Ovary (tissue), 10 donors: ENCODE measurements around the gene GPD1. TPM values are rescaled to one million over a fixed set of nuclear protein-coding genes. Genes with fewer than 3 reads are reported as not detected.

Experiments used
- DNase-seq, 5 donors: peaks; one replicate each; pipeline ENCODE4 v3.0.0-alpha.2; 2019 to 2020
- H3K27ac ChIP-seq, 2 donors: fragments of 200-600 bp; one replicate each; pipeline versions ENCODE4 v1.5.1 to v1.8.0; 2019 to 2022
- H3K27me3 ChIP-seq: fragments of 200-600 bp; one replicate; pipeline ENCODE4 v1.8.0; 2022
- H3K36me3 ChIP-seq: fragments of 200-600 bp; sonication (generic); one replicate; pipeline ENCODE4 v1.5.1; 2019
- H3K4me1 ChIP-seq: one replicate; pipeline ENCODE4 v1.8.1; 2013; ENCODE audit warnings: mild to moderate bottlenecking, moderate library complexity; ENCODE audit not compliant: insufficient read depth
- H3K4me3 ChIP-seq: fragments of 200-600 bp; sonication (generic); one replicate; pipeline ENCODE4 v1.5.1; 2017
- H3K9me3 ChIP-seq, 2 donors: fragments of 200-600 bp in 1 of 2; sonication (generic) in 1 of 2; one replicate each; pipeline versions ENCODE4 v1.5.1 to v1.8.1; 2013 to 2019; ENCODE audit warnings: mild to moderate bottlenecking in 1 of 2, moderate library complexity in 1 of 2
- EP300 ChIP-seq: sonication (generic); formaldehyde crosslinking; IDR thresholded peaks from one replicate; pipeline ENCODE4 v1.6.1; 2017; ENCODE audit warnings: antibody characterized with exemption
- POLR2A ChIP-seq: fragments of 450-650 bp; IDR thresholded peaks from one replicate; pipeline ENCODE4 v1.6.1; 2017; ENCODE audit warnings: antibody characterized with exemption, mild to moderate bottlenecking, moderate library complexity
- WGBS, 3 donors: extraction: QIAGEN DNeasy Blood & Tissue Kit in 1 of 3; methylation state at CpG; one replicate each; pipeline versions ENCODE4 v1.1.5 to v1.1.7; 2013 to 2017; 5-methylcytosine and 5-hydroxymethylcytosine counted together
- intact Hi-C, 4 donors: fragments of 100-400 bp; cut with DNase I; formaldehyde crosslinking; loops; one replicate each; pipeline versions ENCODE4 v1.11.0 to v1.15.1; 2022 to 2023
- long read RNA-seq, 3 donors: library from polyadenylated mRNA in 2 of 3; unstranded in 2 of 3; transcript quantifications; one replicate each; pipeline ENCODE4 v2.0.0 and lab custom pipeline, GENCODE V29; 2021 to 2026
- polyA plus RNA-seq, 2 donors: library from polyadenylated mRNA; stranded (reverse); fragments of 200-250 nt in 1 of 2; fragments of 350-450 nt in 1 of 2; fragmentation: Illumina TruSeq in 1 of 2; extraction: RNeasy Lipid Tissue Mini Kit (QIAGEN cat#74804) in 1 of 2; gene quantifications; one replicate each; pipeline ENCODE4 v1.2.3, GENCODE V29; 2013 to 2014
- total RNA-seq, 7 donors: library from RNA; depleted of rRNA in 2 of 7; stranded (reverse); fragments of >200 nt in 2 of 7; fragmentation: NEBNext Ultra II Directional in 3 of 7; extraction: Animal tissue kit (Norgen Biotek cat#: 25700) in 3 of 7; gene quantifications; one replicate each; pipeline versions ENCODE4 v1.1.0 to v1.2.4, GENCODE V29; 2016 to 2023
- TF ChIP-seq, protein P1 (sequence below), 3 donors: fragments of 450-650 bp in 2 of 3; fragments of 200-600 bp in 1 of 3; IDR thresholded peaks; one replicate each; pipeline versions ENCODE4 v1.5.1 to v1.8.0; 2016 to 2022; ENCODE audit warnings: antibody characterized with exemption in 3 of 3, mild to moderate bottlenecking in 1 of 3
- donor health status: DM: no; HTN: no; CAD: no; lungs with moderate emphysema.
- donor health status: DM: no; HTN: no; CAD: no.
- donor health status: Bipolar disorder and iron deficiency.
- donor health status: DM: yes; HTN: yes; CAD: no.
- donor health status: DM: no; HTN: no; CAD: no.
- donor health status: DM: yes; HTN: yes; CAD: no.

Gene GPD1
- 1 to 10 TPM in 1 of 7 donors, under 1 TPM in 6; 0.15 to 9.4 (median 0.46) TPM for total RNA-seq
- polyA plus RNA-seq = under 1 TPM; 0.10 to 0.85 TPM
- long read RNA-seq, donor 1, partial matches to known transcripts = 0 of 3 reads
- long read RNA-seq, donor 1, other reads (novel, unspliced or antisense) = 1 of 3 reads
- long read RNA-seq, donor 2 = 0 reads
- long read RNA-seq, donor 3, partial matches to known transcripts = 0 of 4 reads
- long read RNA-seq, donor 3, other reads (novel, unspliced or antisense) = 3 of 4 reads

- intact Hi-C loops = no loop called here
- H3K4me3 ChIP-seq = no peak within 1 kb of the TSS
Observed at GRCh38 chr12:50103767-50104321, at the start of gene GPD1. TSS of gene GPD1 (plus strand) at chr12:50104008. CDS start at chr12:50104051, 43 bp downstream.

DNA sequence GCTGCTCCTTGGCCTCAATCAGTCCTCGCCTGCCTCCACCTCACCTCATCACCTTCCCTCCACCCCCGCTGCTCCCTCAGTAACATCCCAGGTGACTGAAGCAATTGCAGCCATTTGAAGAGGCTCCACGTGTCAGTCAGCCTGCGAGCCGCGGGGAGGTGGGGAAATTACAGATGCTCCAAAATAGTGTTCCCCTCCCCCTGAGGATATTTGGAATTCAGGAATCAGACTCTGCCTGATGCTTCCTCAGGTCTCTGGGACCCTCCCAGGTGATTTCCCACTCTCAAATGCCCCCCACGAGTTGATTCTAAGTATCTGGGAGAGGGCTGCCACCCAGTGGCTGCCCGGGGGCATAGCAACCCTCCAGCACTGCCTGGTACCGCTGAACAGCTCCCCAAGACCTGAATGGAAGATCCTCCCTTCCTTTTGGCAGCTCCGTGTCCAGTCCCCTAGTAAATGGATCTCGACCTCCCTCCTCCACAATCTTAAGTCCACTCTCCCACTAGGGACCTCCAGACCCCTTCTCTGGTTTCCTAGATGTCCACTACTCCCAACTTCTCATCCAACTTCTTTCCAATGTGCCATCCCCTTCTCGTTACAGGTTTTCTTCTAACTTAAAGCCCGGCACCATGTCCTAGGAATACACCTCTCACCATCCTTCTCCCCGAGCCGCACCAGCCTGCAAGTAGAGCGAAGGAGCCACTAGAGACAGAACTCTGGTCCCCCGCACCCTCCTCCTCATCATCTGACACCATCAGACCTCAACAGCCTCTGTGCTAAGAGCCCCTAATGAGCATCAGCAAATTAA, 47.8 kb upstream of the GPD1 start:
- 5 to 10% (median 10%) methylated on average over 17 of the region's 17 CpGs for WGBS, 3 donors

More at GRCh38 chr12:50103767-50104321, at the start of gene GPD1:
- peaks cover 15% of the 10 kb centered on the region for H3K4me1 ChIP-seq
- peak; percentile 68 to 79 (median 72) for DNase-seq
- peaks cover 2% of the 10 kb centered on the region for H3K36me3 ChIP-seq
- H3K27me3 ChIP-seq = no peaks in the 10 kb centered on the region
- H3K9me3 ChIP-seq = no peaks in the 10 kb centered on the region
- 14 to 18% (median 15%) methylated on average over 13 of the region's 13 CpGs for WGBS, 3 donors
- H3K27ac ChIP-seq = peak within 1 kb of the TSS in 1 of 2 donors; percentile 27
- TF ChIP-seq EP300 (no peak), POLR2A (no peak)
- TF ChIP-seq, protein P1, sequence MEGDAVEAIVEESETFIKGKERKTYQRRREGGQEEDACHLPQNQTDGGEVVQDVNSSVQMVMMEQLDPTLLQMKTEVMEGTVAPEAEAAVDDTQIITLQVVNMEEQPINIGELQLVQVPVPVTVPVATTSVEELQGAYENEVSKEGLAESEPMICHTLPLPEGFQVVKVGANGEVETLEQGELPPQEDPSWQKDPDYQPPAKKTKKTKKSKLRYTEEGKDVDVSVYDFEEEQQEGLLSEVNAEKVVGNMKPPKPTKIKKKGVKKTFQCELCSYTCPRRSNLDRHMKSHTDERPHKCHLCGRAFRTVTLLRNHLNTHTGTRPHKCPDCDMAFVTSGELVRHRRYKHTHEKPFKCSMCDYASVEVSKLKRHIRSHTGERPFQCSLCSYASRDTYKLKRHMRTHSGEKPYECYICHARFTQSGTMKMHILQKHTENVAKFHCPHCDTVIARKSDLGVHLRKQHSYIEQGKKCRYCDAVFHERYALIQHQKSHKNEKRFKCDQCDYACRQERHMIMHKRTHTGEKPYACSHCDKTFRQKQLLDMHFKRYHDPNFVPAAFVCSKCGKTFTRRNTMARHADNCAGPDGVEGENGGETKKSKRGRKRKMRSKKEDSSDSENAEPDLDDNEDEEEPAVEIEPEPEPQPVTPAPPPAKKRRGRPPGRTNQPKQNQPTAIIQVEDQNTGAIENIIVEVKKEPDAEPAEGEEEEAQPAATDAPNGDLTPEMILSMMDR (IDR thresholded peaks at IDR 0.05) = no peak

GRCh38 chr12:50056639-50056976, 47.2 kb upstream of the GPD1 start:
- Histone ChIP-seq H3K27ac (no peak overlapping the region), H3K27me3 (no peaks in the 10 kb centered on the region), H3K4me3 (no peak overlapping the region), H3K4me1 (peaks cover 8% of the 10 kb centered on the region), H3K9me3 (no peaks in the 10 kb centered on the region), H3K36me3 (no peaks in the 10 kb centered on the region)
- intact Hi-C loops = loop anchor here in 2 of 4 donors (5.0 to 10.0 kb wide), 3 partner anchors 89 to 192 kb away; partner anchors contain the start of gene AQP5 (in 1 of the 2)
- no peak for DNase-seq
- WGBS, 3 donors = 5 to 17% (median 13%) methylated on average over 3 of the region's 3 CpGs
- no peak for TF ChIP-seq POLR2A
- TF ChIP-seq EP300 = no peak
- TF ChIP-seq, protein P1 (IDR thresholded peaks at IDR 0.05) = no peak

More for the DNA sequence above, 47.8 kb upstream of the GPD1 start:
- H3K36me3 ChIP-seq = no peaks in the 10 kb centered on the region
- DNase-seq = peak in 4 of 5 donors; percentile 48 to 59 (median 54)
- no peak overlapping the region for H3K4me3 ChIP-seq
- H3K9me3 ChIP-seq = no peaks in the 10 kb centered on the region
- no peak for TF ChIP-seq POLR2A
- TF ChIP-seq, protein P1 (IDR thresholded peaks at IDR 0.05) = peak; percentile 62 to 87 (median 77)
- no peaks in the 10 kb centered on the region for H3K27me3 ChIP-seq
- intact Hi-C loops = loop anchor here in 2 of 4 donors (5.0 to 10.0 kb wide), 3 partner anchors 89 to 191 kb away; partner anchors contain the start of gene AQP5 (in 1 of the 2)
- peaks cover 8% of the 10 kb centered on the region for H3K4me1 ChIP-seq
- no peak overlapping the region for H3K27ac ChIP-seq
